ENCODE results near the gene DPH3.
"Not testable (repeated sequence)": the region's sequence is repeated elsewhere in the genome, so short reads cannot be mapped to it uniquely, and the experiment has no call there.

Gene DPH3

GRCh38 chr3:16264708-16265454, at the start of gene DPH3, which contains the start of gene OXNAD1:
Gene DPH3 (minus strand): TSS chr3:16264943. CDS start chr3:16264876, 67 bp downstream.
Gene OXNAD1 (plus strand): TSS chr3:16265212. CDS start chr3:16270953, 5,741 bp downstream.
- peak; percentile 100 for DNase-seq

- no peak for DNase-seq
These were observed 49.3 kb upstream of the DPH3 start for GRCh38 chr3:16313886-16314645.

GRCh38 chr3:16311960-16312451, 47.3 kb upstream of the DPH3 start:
- no peak for DNase-seq

GRCh38 chr3:16310486-16310885, 45.7 kb upstream of the DPH3 start:
- DNase-seq = not testable (repeated sequence)

GRCh38 chr3:16309558-16309957, 44.8 kb upstream of the DPH3 start:
- DNase-seq = no peak

- DNase-seq = no peak
These were observed 44.0 kb upstream of the DPH3 start for GRCh38 chr3:16308727-16309126.

- DNase-seq = no peak
These were observed 43.2 kb upstream of the DPH3 start for GRCh38 chr3:16307832-16308531.

- DNase-seq = no peak
These were observed 40.4 kb upstream of the DPH3 start for GRCh38 chr3:16305111-16305541.

- DNase-seq = no peak
These were observed 39.6 kb upstream of the DPH3 start for GRCh38 chr3:16304061-16305010.

GRCh38 chr3:16303037-16303575, 38.4 kb upstream of the DPH3 start:
- no peak for DNase-seq

GRCh38 chr3:16302082-16302631, 37.4 kb upstream of the DPH3 start:
- DNase-seq = no peak

- DNase-seq = no peak
These were observed 36.8 kb upstream of the DPH3 start for GRCh38 chr3:16301507-16301906.

GRCh38 chr3:16300881-16301359, 36.2 kb upstream of the DPH3 start:
- no peak for DNase-seq

- DNase-seq = no peak
These were observed 35.6 kb upstream of the DPH3 start for GRCh38 chr3:16300307-16300706.

- DNase-seq = no peak
These were observed 35.0 kb upstream of the DPH3 start for GRCh38 chr3:16299746-16300145.

- DNase-seq = no peak
These were observed 34.1 kb upstream of the DPH3 start for GRCh38 chr3:16298891-16299290.

GRCh38 chr3:16297997-16298885, 33.5 kb upstream of the DPH3 start:
- DNase-seq = no peak

GRCh38 chr3:16295298-16295890, 30.7 kb upstream of the DPH3 start:
- no peak for DNase-seq

- no peak for DNase-seq
These were observed 30.1 kb upstream of the DPH3 start for GRCh38 chr3:16294844-16295243.

GRCh38 chr3:16290827-16291196, 26.1 kb upstream of the DPH3 start:
- DNase-seq = no peak
